MM.1S (cell line): Measurements from ENCODE around the gene VSIG10L.

Experiments used
- CTCF ChIP-seq: fragments of 300-600 bp; sonication (generic); IDR thresholded peaks from 2 replicates; pipeline ENCODE4 v1.5.1; 2016; ENCODE audit warnings: antibody characterized with exemption, low read length, mixed read lengths
- EZH2 ChIP-seq: fragments of 300-600 bp; sonication (generic); optimal IDR thresholded peaks from 2 replicates; pipeline ENCODE3; 2017; ENCODE audit warnings: low read depth, mild to moderate bottlenecking, antibody characterized with exemption, low read length, mixed read lengths

GRCh38 chr19:51345076-51345620 lies 3.2 kb upstream of the VSIG10L start:
- no peak for TF ChIP-seq EZH2
- TF ChIP-seq CTCF: no peak
